LNCaP clone FGC (cell line): ENCODE data around the gene SMR3B.

Experiments
- DNase-seq: peaks from one replicate; pipeline ENCODE4 v3.0.0-alpha.2; 2011; ENCODE audit warnings: low read depth
- H3K4me3 ChIP-seq: 2 replicates; pipeline ENCODE4 v1.5.1; 2011; ENCODE audit warnings: mild to moderate bottlenecking, low read depth, low read length, control low read depth
- TF ChIP-seq, protein P1 (sequence below): IDR thresholded peaks from 2 replicates; pipeline ENCODE4 v1.5.1; 2012; ENCODE audit warnings: mild to moderate bottlenecking; ENCODE audit not compliant: control insufficient read depth, insufficient read depth; ENCODE audit errors: extremely low read depth

SMR3B gene

DNA sequence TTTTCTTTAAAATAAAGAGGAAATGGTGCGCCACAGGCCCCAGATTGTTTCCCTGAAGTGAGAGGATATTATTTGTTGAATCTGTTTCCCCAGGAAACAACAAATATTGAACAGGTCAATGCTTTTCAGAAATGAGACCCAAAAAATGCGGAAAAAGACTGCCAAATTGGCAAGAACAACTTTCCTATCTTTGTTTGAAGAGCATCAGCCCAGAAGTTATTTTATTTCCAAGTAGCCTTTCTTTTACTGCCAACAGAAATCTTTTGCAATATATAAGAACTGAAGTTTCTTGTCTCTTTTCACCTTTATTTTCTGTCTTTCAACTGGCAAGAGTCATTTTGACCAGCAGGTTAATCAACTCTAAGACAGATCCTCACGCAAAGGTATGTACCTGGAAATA, 22.5 kb upstream of the SMR3B start, which contains the start of gene SMR3A:
SMR3A (plus strand) TSS at position 301 of the 400 bp plus-strand sequence. CDS start 1,356 bp downstream, outside the sequence.
- no peak within 1 kb of the TSS for H3K4me3 ChIP-seq
- no peak for DNase-seq
- TF ChIP-seq, protein P1, sequence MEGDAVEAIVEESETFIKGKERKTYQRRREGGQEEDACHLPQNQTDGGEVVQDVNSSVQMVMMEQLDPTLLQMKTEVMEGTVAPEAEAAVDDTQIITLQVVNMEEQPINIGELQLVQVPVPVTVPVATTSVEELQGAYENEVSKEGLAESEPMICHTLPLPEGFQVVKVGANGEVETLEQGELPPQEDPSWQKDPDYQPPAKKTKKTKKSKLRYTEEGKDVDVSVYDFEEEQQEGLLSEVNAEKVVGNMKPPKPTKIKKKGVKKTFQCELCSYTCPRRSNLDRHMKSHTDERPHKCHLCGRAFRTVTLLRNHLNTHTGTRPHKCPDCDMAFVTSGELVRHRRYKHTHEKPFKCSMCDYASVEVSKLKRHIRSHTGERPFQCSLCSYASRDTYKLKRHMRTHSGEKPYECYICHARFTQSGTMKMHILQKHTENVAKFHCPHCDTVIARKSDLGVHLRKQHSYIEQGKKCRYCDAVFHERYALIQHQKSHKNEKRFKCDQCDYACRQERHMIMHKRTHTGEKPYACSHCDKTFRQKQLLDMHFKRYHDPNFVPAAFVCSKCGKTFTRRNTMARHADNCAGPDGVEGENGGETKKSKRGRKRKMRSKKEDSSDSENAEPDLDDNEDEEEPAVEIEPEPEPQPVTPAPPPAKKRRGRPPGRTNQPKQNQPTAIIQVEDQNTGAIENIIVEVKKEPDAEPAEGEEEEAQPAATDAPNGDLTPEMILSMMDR: no peak

DNA sequence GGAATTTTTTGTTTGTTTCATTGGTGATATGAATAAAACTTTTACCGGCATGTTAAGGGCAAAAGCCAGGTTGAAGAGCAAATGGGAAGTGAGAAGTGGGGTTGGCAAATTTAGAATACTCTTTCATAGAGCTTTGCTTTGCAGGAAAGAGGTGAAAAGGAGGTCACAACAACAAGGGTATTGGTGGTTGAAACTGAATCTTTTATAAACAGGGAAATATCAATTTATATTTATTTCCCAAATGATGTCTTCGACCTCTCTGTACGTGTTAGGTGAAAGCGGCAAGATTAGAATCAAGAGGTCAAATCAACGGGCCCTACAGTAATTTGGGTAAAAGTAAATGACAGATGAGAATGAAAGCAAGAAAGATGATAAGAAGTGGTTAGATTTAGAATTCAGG, 18.9 kb upstream of the SMR3B start:
- TF ChIP-seq, protein P1: no peak
- DNase-seq: no peak
- H3K4me3 ChIP-seq: no peak overlapping the region

DNA sequence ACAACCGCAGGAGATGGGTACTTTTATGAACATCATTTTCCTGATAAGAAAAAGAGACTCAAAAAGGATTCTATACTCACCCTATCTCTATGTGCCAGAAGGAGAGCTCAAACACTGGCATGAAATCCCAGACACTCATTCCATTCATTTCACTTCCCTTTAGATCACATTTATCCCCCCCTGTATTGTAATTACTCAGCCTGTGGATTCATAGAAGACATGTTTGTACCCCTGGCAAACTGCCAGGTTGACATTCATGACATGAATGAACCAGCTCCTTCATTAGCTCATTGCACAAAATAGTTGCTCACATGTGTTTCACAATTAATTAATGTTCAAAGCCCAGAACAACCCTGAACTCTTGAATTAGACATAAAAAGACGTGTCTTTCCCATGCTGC, 17.5 kb upstream of the SMR3B start:
- DNase-seq: no peak
- no peak overlapping the region for H3K4me3 ChIP-seq
- TF ChIP-seq, protein P1: no peak

DNA sequence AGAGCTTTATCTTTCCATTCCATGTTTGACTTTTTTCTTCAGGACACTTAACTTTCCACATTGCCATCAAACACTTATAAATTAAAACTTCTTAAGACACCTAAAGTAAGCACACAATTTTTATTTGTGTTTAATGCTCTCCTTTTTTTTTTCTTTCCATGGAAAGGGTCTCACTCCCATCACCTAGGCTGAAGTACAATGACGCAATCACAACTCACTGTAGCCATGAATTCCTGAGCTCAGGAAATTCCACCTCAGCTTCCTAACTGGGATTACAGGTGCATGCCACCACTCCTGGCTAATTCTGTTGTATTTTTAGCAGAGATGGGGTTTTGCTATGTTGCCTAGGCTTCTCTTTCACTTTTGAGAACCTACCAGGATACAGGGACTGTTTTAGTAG, 15.1 kb upstream of the SMR3B start:
- TF ChIP-seq, protein P1: no peak
- no peak for DNase-seq
- no peak overlapping the region for H3K4me3 ChIP-seq

DNA sequence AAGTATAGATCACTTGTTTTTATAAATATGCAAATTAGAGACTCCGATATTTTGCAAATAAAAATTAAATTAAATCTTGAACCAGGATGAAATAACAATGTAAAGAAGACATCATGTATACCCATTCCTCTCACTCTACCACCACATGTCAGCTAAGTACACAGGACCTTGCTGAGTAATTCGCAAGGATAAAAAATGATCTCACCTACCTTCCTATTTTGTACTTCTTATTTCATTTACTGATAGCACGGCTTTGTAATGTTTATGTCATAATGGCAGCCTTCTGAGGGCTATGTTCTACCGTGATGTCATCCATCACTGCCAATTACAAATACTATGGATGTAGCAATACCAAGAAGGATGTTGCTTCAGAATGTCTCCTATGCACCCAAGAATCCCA, 10.9 kb upstream of the SMR3B start:
- H3K4me3 ChIP-seq: no peak overlapping the region
- TF ChIP-seq, protein P1: no peak
- DNase-seq: no peak

DNA sequence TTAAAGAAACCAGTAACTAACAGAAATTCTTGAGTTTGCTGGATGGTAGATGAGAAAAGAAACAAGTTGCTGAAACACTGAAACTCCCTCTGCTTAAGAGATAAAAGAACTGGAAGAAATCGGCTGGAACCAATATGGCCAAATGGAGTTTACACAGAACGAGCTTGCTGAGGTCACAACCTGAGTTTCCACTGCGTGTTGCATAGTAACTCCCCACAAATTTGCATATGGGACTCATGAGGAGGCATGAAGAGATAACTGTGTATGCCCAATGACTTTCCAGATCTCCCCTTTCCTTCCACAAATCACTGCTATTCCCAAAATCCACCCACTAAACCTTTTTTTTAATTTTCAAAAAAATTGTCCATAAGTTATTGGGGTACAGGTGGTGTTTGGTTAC, 10.2 kb upstream of the SMR3B start:
- H3K4me3 ChIP-seq: no peak overlapping the region
- TF ChIP-seq, protein P1: no peak
- DNase-seq: no peak

DNA sequence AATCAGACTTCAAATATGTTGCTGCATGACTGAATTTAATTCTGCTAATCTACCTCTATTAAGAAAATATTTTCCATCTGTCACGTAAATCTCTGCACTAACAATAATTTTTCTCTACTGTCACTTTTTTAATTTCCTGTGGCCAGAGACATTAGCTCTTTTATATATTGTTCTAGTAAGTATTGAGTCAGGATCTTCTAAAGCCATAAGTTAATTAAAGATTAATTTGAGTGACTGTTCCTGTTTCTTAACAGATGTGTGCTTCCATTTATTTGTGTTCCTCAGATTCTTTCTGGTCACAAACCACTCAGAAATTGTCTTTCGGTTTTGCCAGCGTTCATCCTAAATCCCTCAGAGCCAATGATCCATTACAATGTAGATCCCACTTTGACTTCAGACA, 2.4 kb upstream of the SMR3B start:
- TF ChIP-seq, protein P1: no peak
- no peak for DNase-seq
- no peak overlapping the region for H3K4me3 ChIP-seq
